Activated CD4-positive, alpha-beta T cell treated with anti-CD3 and anti-CD28 coated beads, Interleukin-2, amount 50 U/mL, for 1 hour (primary cell): ENCODE data around the gene IARS1.
A peak's percentile ranks its signal among the peaks of the same experiment; 100 is the strongest.

ENCODE experiments used
- DNase-seq: peaks from one replicate; pipeline ENCODE4 v3.0.0-alpha.2; 2020

Gene IARS1

GRCh38 chr9:92293452-92294296 lies at the start of gene IARS1:
Gene IARS1, minus strand, starts transcription at chr9:92293697. Its CDS starts 4,278 bp downstream, at chr9:92289419.
- peak; percentile 100 for DNase-seq

DNA sequence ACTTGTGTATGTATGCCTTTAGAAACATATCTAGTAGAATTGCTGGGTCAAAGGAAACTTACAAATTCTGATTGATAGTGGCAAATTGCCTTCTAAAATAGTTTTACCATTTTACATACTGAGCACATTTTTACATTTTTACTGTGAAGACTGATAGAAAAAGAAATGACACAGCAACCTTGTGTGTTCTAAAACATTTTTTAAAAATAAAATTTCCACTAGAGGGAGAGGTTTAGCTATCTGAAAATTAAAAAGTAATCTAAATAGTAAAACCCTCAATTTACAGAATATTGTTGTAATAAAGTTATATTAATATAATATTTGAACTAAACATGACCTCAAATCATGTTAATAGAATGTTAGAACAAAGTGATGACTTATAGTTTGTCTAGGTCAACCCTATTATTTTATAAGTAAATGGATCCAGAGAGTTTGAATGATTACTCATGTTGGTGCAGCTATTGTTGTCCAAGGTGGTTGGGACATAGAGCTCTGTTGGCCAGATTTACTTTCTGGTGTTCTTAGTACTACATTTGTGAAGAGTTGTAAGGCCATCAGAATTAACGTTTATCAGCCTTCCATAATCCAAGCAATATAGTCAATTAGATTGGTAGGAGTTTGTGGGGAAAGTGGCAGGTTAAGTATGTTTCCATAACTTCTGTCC lies 49.5 kb upstream of the IARS1 start:
- no peak for DNase-seq

GRCh38 chr9:92341578-92341977 lies 48.1 kb upstream of the IARS1 start:
- DNase-seq = no peak

DNA sequence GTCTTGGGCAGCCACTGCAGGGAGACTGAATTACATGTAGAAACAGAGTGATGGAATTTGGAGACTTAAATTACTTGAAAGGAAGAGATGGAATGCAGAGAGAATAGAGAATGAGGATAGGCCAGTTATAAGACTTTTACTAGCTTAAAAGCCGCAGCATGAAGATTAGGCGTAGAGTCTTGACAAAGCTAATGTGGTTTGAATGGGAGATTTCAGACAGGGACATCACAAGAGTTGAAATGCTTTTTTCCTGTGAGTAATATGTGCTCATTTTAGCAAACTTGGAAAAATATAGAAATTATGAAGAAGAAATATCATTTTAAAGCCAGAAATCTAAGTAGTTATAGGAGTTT lies 39.8 kb upstream of the IARS1 start:
- no peak for DNase-seq

- no peak for DNase-seq
Measured at GRCh38 chr9:92332577-92333281, 39.2 kb upstream of the IARS1 start.

DNA sequence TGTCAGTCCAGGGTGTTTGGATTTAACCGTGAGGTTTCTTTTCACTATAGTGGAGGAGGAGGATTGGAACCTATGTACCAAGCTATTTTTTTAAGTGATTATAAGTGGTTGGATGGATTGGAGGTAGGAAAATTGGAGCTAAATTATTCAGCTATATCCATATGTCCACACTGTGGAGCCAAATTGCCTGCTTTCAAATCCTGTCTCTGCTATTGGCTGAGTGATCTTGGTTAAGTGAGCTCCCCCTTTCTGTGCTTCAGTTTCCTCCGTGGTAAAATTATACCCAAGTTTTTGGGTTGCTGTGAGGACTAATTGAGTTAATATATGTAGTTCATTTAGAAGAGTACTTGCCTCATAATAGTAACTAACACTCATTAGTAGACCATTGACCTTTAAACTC lies 34.7 kb upstream of the IARS1 start:
- DNase-seq = no peak

DNA sequence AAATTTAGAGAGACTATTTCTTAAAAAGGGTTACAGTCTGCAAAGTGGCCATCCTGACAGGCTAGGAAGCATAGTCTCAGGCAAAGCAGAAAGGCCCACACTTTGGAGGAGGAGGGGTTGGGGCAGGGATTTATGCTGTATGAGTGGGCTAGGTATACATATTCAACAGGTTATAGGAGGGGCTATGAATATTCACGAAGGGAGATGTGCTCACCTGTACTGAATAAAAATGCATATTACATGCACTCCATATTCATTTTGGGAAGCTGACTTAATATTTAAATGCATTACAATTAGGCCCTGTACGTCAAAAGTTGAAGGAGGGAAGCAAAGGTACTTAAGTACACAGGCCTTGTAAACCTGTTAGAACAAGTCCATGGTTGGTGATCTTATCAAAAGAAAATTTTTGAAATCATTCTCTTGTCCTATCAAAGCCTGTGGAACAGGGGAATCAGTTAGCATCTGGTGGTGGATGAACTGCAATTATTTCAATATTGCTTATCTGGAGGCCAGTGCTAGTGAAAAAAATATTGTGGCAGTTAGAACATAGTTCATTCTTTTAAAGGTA lies 33.9 kb upstream of the IARS1 start:
- no peak for DNase-seq

GRCh38 chr9:92325991-92326500 lies 32.5 kb upstream of the IARS1 start:
- DNase-seq = no peak

DNA sequence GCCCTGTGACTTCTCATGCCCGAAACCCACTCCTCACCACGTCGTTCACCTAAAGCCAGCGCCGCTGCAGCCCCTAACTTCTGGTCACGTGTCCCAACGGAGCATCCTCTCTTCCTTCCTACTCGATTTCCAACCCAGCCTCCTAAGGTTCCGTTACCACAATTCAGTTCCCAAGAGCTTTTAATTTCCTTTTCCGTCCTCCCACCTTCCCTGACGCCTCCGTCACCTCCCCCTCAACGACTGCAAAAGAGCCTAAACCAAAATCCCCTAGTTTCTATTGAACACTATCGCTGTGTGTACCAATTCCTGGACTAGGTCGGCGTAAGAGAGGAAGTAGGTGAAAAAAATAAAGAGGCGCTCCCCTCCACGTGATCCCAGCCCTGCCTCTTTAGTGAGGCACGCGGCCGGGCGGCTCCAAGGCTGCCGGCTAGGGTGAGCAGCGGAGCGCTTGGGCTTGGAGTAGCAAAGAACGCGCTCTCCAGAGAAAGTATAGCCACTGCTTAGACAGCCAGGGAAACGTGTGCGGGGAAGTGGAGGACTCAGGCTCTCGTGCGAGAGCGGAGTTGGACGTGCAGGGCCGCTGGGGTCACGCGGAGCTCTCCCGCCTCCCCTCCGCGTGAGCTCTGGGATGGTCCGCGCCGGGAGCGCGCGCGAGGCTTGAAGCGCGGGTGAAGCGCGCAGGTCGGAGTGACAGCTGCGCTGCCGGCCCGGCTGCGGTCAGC lies 31.9 kb upstream of the IARS1 start, which contains the start of the genes CENPP and NOL8:
Gene CENPP (plus strand): TSS at position 685 of the 722 bp plus-strand sequence.
Gene NOL8 (minus strand): TSS at position 82 of the 722 bp plus-strand sequence. CDS start 1,189 bp downstream, outside the sequence.
- DNase-seq = peak; percentile 74

DNA sequence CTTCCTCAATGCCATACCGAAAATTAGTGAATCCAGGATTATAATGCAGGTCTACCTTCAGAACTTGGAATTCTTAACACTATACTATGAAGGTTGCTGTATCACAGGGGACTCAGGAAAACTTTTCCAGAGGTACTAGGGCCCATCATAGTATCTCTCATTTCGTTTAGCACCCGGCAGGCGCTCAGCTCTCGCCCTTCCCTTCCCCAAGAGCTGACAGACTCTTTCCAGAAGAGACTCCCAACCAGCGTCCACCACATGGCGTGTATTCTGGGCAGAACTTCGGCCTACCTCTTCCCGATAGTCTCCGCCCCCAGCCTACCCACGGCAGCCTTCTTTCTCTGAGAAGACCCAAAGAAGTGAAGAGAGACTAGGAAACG lies 31.4 kb upstream of the IARS1 start:
- DNase-seq = no peak

GRCh38 chr9:92324431-92324830 lies 30.9 kb upstream of the IARS1 start:
- DNase-seq = no peak

GRCh38 chr9:92315456-92315855 lies 22.0 kb upstream of the IARS1 start:
- DNase-seq = no peak

- DNase-seq = no peak
Measured at GRCh38 chr9:92313624-92314012, 20.1 kb upstream of the IARS1 start.

GRCh38 chr9:92312887-92313623 lies 19.6 kb upstream of the IARS1 start:
- DNase-seq = no peak

- DNase-seq = no peak
Measured at GRCh38 chr9:92310562-92310961, 17.1 kb upstream of the IARS1 start.

DNA sequence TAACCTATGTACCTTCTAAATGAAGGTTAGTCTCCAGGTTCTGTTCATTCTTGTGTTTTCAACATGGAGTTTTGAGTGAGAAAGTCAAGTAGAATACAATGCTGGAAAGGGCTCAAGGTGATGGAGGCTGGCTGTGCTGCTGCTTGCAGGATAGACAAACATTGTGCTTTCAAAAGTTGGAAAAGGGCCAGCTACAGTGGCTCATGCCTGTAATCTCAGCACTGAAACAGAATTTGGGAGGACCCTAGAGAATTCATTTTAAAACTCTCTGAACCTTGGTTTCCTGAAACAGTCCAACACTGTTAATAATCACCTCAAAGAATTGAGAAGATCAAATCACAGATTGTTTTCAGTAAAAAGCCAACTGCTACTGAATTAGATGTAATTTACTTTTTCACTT lies 15.4 kb upstream of the IARS1 start:
- DNase-seq = no peak

DNA sequence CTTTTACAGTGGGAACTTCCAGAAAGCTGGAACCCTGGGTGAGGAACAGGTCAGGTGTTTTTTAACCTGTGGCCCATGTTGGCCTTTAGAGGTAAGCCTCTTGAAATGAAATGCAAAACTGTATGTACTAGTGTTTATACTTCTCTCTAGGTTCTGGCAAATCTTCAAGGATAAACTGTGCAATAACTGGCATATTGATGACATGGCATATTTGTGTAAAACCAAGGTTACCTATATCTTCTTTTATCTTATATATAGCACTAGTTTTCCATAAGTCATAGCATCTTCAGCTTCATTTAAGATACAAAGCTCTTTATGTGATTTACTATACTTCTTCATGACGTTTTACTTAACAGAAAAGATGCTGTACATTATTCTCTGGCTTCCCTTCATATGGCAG lies 7.4 kb upstream of the IARS1 start:
- no peak for DNase-seq

- no peak for DNase-seq
Measured at GRCh38 chr9:92299116-92299515, 5.6 kb upstream of the IARS1 start.

DNA sequence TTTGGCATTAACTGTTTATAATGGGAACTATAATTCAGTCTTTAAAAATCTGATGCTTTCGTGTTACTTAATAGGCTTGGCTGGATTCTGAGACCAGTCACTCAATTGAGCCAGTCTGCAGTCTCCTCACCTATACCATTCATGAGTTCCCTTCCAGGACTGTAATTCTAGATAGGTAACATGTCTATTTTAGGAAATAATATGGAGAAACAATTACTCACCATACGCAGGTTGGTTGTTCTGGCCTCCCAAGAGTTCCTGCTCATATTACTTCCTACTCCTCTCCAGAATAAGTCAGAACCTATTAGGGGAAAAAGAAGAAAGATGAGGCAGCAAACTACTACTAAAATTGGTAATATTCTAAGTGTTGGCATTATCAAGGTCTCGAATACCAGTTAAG lies 4.5 kb upstream of the IARS1 start:
- DNase-seq = no peak

DNA sequence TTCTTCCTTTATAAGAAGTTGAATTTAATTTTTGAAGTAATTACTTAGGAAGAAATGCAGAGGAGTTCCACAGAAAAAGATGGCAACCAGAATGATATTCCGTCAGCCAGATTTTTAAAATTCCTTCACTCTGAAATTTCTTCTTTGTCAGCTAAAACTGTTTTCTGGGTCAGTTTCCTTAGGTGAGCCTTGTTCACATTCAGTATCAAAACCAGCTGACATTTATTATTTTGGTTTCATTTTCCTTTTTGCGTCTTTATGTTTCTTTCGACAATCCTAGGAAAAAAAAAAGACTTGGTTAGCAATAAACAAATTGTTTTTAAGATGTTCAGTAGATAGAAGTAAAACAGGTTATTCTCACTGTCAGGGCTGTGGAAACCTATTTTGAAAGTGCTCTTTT lies 4.1 kb upstream of the IARS1 start:
- no peak for DNase-seq

GRCh38 chr9:92295827-92296258 lies 2.3 kb upstream of the IARS1 start:
- no peak for DNase-seq
